AG09309 (cell line): ENCODE results near the gene FAM241A.

Source experiments
- DNase-seq: peaks from one replicate; pipeline ENCODE4 v3.0.0-alpha.2; 2010; ENCODE audit warnings: low read depth
- H3K4me3 ChIP-seq: 2 replicates; pipeline ENCODE4 v1.5.1; 2011; ENCODE audit warnings: mild to moderate bottlenecking, low read depth, low read length, moderate library complexity; ENCODE audit not compliant: control insufficient read depth
- CTCF ChIP-seq: IDR thresholded peaks from 2 replicates; pipeline ENCODE4 v1.5.1; 2011; ENCODE audit warnings: mild to moderate bottlenecking, low read depth, low read length, inconsistent platforms; ENCODE audit not compliant: insufficient read depth, control insufficient read depth; ENCODE audit errors: missing control alignments

The FAM241A gene

GRCh38 chr4:112143781-112144180, 1.5 kb upstream of the FAM241A start:
- TF ChIP-seq CTCF: no peak
- DNase-seq: no peak
- no peak overlapping the region for H3K4me3 ChIP-seq

GRCh38 chr4:112144546-112145325, 518 bp upstream of the FAM241A start:
- no peak overlapping the region; the same call in 1 of the 2 replicates for H3K4me3 ChIP-seq
- DNase-seq: no peak

GRCh38 chr4:112145790-112146501, 692 bp downstream of the FAM241A start:
- peak overlapping the region; percentile 50 for H3K4me3 ChIP-seq
- DNase-seq: no peak
- peak; percentile 27 for TF ChIP-seq CTCF

More at GRCh38 chr4:112144546-112145325, 518 bp upstream of the FAM241A start:
- TF ChIP-seq CTCF: no peak

- DNase-seq: no peak
- H3K4me3 ChIP-seq: peak overlapping the region; percentile 50
- no peak for TF ChIP-seq CTCF
Observed at GRCh38 chr4:112146502-112146813, 1.2 kb downstream of the FAM241A start.

GRCh38 chr4:112147697-112148096, 2.4 kb downstream of the FAM241A start:
- no peak for DNase-seq
- TF ChIP-seq CTCF: no peak
- H3K4me3 ChIP-seq: no peak overlapping the region

GRCh38 chr4:112150920-112151319, 5.7 kb downstream of the FAM241A start:
- no peak for TF ChIP-seq CTCF
- DNase-seq: no peak
- no peak overlapping the region for H3K4me3 ChIP-seq

- no peak overlapping the region for H3K4me3 ChIP-seq
- no peak for DNase-seq
- TF ChIP-seq CTCF: no peak
Observed at GRCh38 chr4:112152521-112152920, 7.3 kb downstream of the FAM241A start.
